ENCODE results near the gene RHPN2.
A peak's percentile ranks its signal among the peaks of the same experiment; 100 is the strongest.
"Not testable (repeated sequence)": the region's sequence is repeated elsewhere in the genome, so short reads cannot be mapped to it uniquely, and the experiment has no call there.

Gene RHPN2

GRCh38 chr19:32971715-32972540 is 92.8 kb downstream of the RHPN2 start, which contains the start of the genes CEP89 and FAAP24:
CEP89 (minus strand) TSS chr19:32971958; CDS start chr19:32971874, 84 bp downstream.
FAAP24 (plus strand) TSS chr19:32972242; CDS start chr19:32973197, 955 bp downstream.
- peak; percentile 99 to 100 for DNase-seq

- DNase-seq, result no peak
Measured at GRCh38 chr19:32971012-32971595, 93.6 kb downstream of the RHPN2 start.

DNA sequence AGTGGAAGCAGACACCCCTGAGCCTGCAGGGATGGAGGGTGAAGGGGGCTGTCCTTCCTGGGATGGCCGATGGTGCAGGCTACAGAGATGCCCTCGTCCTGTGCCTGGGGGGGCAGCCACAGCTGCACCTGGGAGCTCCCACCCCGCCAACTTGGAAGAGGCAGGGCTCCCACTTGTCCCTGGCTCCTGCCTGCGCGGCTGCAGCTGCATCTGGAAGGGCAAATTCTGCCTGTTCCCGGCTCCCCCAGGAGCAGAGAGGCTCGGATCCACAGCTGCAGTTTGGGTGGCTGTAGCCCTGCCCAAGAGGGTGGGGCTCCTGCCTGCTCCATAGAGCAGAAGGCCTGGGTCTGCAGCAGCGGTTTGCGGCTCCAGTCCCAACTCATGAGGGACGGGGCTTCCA is 95.1 kb downstream of the RHPN2 start:
- DNase-seq, result no peak

GRCh38 chr19:32966750-32967149 is 97.9 kb downstream of the RHPN2 start:
- DNase-seq, result no peak

- DNase-seq, result no peak
Measured at GRCh38 chr19:32945260-32945659, 119.4 kb downstream of the RHPN2 start.

GRCh38 chr19:32941273-32941672 is 123.4 kb downstream of the RHPN2 start:
- not testable (repeated sequence) for DNase-seq

DNA sequence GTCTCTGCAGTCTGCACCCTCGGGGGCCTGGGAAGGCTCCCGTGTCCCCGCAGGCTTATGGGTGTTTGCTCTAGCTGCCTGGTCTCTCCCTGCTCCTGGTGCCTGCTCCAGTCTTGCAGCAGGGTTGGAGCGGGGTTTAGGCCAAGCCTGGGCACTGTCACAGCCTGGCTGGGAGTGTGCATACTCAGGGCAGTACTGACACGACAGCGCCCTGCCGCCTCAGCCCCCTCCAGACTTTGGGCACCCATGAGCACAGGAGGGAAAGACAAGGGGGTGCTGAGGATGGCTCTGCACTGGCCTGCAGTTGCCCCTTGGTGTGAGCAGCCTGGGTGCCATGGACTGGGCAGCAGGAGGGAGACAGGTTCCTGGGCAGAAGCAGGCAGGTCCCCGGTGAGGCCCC is 128.6 kb downstream of the RHPN2 start:
- DNase-seq, result no peak

DNA sequence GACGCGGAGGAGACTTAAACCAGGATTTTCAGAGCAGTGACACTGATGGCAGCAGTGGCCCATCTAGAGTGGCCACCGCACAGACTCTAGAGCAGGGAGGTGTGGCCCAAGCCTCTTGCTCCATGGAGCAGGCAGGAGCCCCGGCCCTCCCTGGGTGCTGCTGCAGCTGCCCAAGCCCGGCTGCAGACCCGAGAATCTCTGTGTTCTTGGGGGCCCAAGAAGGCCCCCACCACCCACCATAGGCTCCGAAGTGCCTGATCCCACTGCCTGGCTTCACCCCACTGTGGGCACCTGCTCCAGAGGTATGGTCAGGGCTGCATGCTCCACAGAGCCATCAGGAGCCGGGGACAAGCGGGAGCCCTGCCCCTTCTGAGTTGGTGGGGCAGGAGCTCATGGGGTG is 129.1 kb downstream of the RHPN2 start:
- DNase-seq, result no peak

DNA sequence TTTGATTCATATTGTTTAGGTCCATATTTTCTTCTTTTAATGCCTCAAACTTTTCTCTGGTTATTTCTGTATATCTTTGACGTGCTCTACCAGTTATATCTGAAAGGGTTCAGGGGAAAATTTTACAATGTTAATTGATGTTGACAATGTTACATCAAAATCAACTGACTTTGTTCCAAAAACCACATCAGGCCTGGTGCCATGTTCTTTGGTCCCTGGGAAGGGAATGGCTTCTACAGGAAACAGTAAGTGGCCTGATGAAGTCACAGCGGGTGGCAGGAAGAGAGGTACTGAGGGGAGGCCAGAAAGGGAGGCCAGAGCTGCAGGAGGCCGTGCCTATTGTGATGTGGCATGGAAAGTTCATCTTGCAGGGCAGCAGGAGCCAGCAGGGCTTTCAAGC is 131.1 kb downstream of the RHPN2 start:
- no peak for DNase-seq

DNA sequence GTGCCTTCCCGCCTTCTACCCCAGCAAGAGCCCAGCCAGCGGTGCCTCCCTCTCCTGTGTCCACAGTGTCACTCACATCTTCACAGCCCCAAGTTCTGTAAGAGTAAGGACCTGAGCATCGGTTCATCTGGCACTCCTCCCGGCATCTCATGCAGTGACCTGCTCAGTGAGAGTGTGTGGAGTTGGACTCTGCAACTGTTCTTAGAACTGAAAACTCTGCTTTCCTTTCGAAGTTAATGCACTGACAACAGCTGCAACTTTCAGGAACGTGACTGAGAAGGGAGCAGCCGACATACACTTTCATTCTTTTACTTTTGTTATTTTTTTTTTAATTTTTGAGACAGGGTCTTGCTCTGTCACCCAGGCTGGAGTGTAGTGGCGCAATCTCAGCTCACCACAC is 134.1 kb downstream of the RHPN2 start:
- DNase-seq, result no peak

GRCh38 chr19:32928806-32929205 is 135.9 kb downstream of the RHPN2 start:
- no peak for DNase-seq
